GM23338 (cell line): ENCODE data around the gene RPL3. TPM values are rescaled to one million over a fixed set of nuclear protein-coding genes. Genes with fewer than 3 reads are reported as not detected.

ENCODE experiments used
- ATAC-seq: fragments of 200-7000 bp; cut with Tn5 transposase; 3 replicates; pipeline ENCODE4 v1.9.1; 2020
- DNase-seq: peaks from one replicate; pipeline ENCODE4 v3.0.0-alpha.2; 2015; ENCODE audit warnings: low spot score
- H2AFZ ChIP-seq: fragments of 200-600 bp; sonication (generic); 2 replicates; pipeline ENCODE4 v1.8.0; 2016; ENCODE audit warnings: antibody characterized with exemption, mild to moderate bottlenecking, moderate library complexity
- H3F3A ChIP-seq: fragments of 200-600 bp; sonication (generic); replicated peaks from 2 replicates; pipeline ENCODE4 v1.8.0; 2017; ENCODE audit warnings: antibody characterized with exemption, mixed run types, low read depth
- H3K27ac ChIP-seq: fragments of 200-600 bp; sonication (generic); 2 replicates; pipeline ENCODE4 v1.6.1; 2016; ENCODE audit warnings: low read depth
- H3K27me3 ChIP-seq: fragments of 200-600 bp; sonication (generic); 2 replicates; pipeline ENCODE4 v1.8.0; 2016; ENCODE audit warnings: mild to moderate bottlenecking, mixed run types, moderate library complexity; ENCODE audit not compliant: insufficient read depth
- H3K36me3 ChIP-seq: fragments of 200-600 bp; sonication (generic); 2 replicates; pipeline ENCODE4 v1.8.0; 2016; ENCODE audit warnings: mild to moderate bottlenecking; ENCODE audit not compliant: insufficient read depth
- H3K4me1 ChIP-seq: fragments of 200-600 bp; sonication (generic); 2 replicates; pipeline ENCODE4 v1.8.0; 2016; ENCODE audit warnings: mild to moderate bottlenecking, moderate library complexity; ENCODE audit not compliant: insufficient read depth
- H3K4me2 ChIP-seq: fragments of 200-600 bp; sonication (generic); 2 replicates; pipeline ENCODE4 v1.7.1; 2017; ENCODE audit warnings: mixed run types
- H3K4me3 ChIP-seq: fragments of 200-600 bp; sonication (generic); 2 replicates; pipeline ENCODE4 v1.6.1; 2016; ENCODE audit warnings: mixed run types
- H3K79me2 ChIP-seq: fragments of 200-600 bp; sonication (generic); replicated peaks from 2 replicates; pipeline ENCODE4 v1.8.0; 2017; ENCODE audit warnings: mild to moderate bottlenecking; ENCODE audit not compliant: insufficient read depth
- H3K9me2 ChIP-seq: fragments of 200-600 bp; sonication (generic); 2 replicates; pipeline ENCODE4 v1.8.0; 2017; ENCODE audit not compliant: insufficient read depth
- H4K20me1 ChIP-seq: fragments of 200-600 bp; sonication (generic); replicated peaks from 2 replicates; pipeline ENCODE4 v1.8.0; 2017; ENCODE audit warnings: mild to moderate bottlenecking; ENCODE audit not compliant: insufficient read depth
- H3K27ac Mint-ChIP-seq: 2 replicates; pipeline ENCODE4 v1.8.0; 2020; ENCODE audit warnings: inconsistent platforms, mild to moderate bottlenecking, moderate library complexity, mixed read lengths
- H3K27me3 Mint-ChIP-seq: 3 replicates; pipeline ENCODE4 v1.8.0; 2022; ENCODE audit warnings: low read depth, mild to moderate bottlenecking, moderate library complexity, mixed read lengths, inconsistent platforms; ENCODE audit not compliant: insufficient read depth, poor library complexity
- H3K36me3 Mint-ChIP-seq: 3 replicates; pipeline ENCODE4 v1.8.0; 2021; ENCODE audit warnings: low read depth, mild to moderate bottlenecking, inconsistent platforms, moderate library complexity, mixed read lengths
- H3K4me1 Mint-ChIP-seq: 3 replicates; pipeline ENCODE4 v1.8.0; 2020; ENCODE audit warnings: mild to moderate bottlenecking, inconsistent platforms, mixed read lengths
- H3K4me3 Mint-ChIP-seq: 3 replicates; pipeline ENCODE4 v1.8.0; 2021; ENCODE audit warnings: moderate library complexity, mild to moderate bottlenecking, inconsistent platforms, mixed read lengths
- H3K9me3 Mint-ChIP-seq: 3 replicates; pipeline ENCODE4 v1.8.0; 2020; ENCODE audit warnings: moderate library complexity, mild to moderate bottlenecking, inconsistent platforms, mixed read lengths
- CREB1 ChIP-seq: fragments of 250-450 bp; sonication (Bioruptor Pico); IDR thresholded peaks from 2 replicates; pipeline ENCODE4 v1.5.0; 2020; ENCODE audit warnings: low read depth, mild to moderate bottlenecking, moderate library complexity
- EZH2 ChIP-seq: fragments of 200-600 bp; sonication (generic); IDR thresholded peaks from one replicate; pipeline ENCODE4 v1.8.0; 2017; ENCODE audit warnings: antibody characterized with exemption, mild to moderate bottlenecking, low read depth; ENCODE audit not compliant: unreplicated experiment
- EZH2phosphoT487 ChIP-seq: fragments of 200-600 bp; sonication (generic); IDR thresholded peaks from one replicate; pipeline ENCODE4 v1.8.1; 2018; ENCODE audit warnings: antibody characterized with exemption; ENCODE audit not compliant: unreplicated experiment
- JUNB ChIP-seq: IDR thresholded peaks from one replicate; pipeline ENCODE4 v1.6.1; 2016; ENCODE audit warnings: antibody characterized with exemption; ENCODE audit not compliant: unreplicated experiment
- NANOG ChIP-seq: IDR thresholded peaks from 2 replicates; pipeline ENCODE4 v1.6.1; 2016; ENCODE audit warnings: antibody characterized with exemption, borderline replicate concordance
- POLR2AphosphoS5 ChIP-seq: IDR thresholded peaks from 2 replicates; pipeline ENCODE4 v1.6.1; 2016; ENCODE audit warnings: antibody characterized with exemption, low read depth
- STAT1 ChIP-seq: IDR thresholded peaks from one replicate; pipeline ENCODE4 v1.6.1; 2016; ENCODE audit warnings: antibody characterized with exemption; ENCODE audit not compliant: unreplicated experiment
- ZNF114 ChIP-seq: fragments of 250-450 bp; sonication (Bioruptor Pico); IDR thresholded peaks from 2 replicates; pipeline ENCODE4 v1.5.0; 2020; ENCODE audit warnings: mild to moderate bottlenecking, moderate library complexity
- ZNF331 ChIP-seq: fragments of 250-450 bp; sonication (Bioruptor Pico); IDR thresholded peaks from 2 replicates; pipeline ENCODE4 v1.5.0; 2020; ENCODE audit warnings: low read depth, mild to moderate bottlenecking, moderate library complexity
- polyA plus RNA-seq: library from polyadenylated mRNA; unstranded; fragments of >200 nt; fragmentation: Nextera tagmentation; extraction: Ambion mirVana; gene quantifications from 2 replicates; pipeline ENCODE4 v1.2.1, GENCODE V29; 2016
- total RNA-seq: library from RNA; depleted of rRNA; stranded (reverse); fragments of >200 nt; shearing (Covaris generic); gene quantifications from 2 replicates; pipeline ENCODE4 v1.2.3, GENCODE V29; 2014
- TF ChIP-seq, protein P1 (sequence below): fragments of 250-450 bp; sonication (Bioruptor Pico); IDR thresholded peaks from 2 replicates; pipeline ENCODE4 v1.5.0; 2020; ENCODE audit warnings: mild to moderate bottlenecking, moderate library complexity
- TF ChIP-seq, protein P2 (sequence below): IDR thresholded peaks from one replicate; pipeline ENCODE4 v1.6.1; 2018; ENCODE audit warnings: antibody characterized with exemption; ENCODE audit not compliant: unreplicated experiment
- TF ChIP-seq, protein P3 (sequence below), 2 experiments: fragments of 200-600 bp in 1 of 2; sonication (generic) in 1 of 2; conservative IDR thresholded peaks; 2 replicates each; pipeline versions ENCODE4 v1.5.1 to v1.6.1; 2016 to 2017; ENCODE audit warnings: antibody characterized with exemption in 2 of 2, low read depth in 2 of 2, mild to moderate bottlenecking in 2 of 2, moderate library complexity in 1 of 2
- TF ChIP-seq, protein P4 (sequence below): IDR thresholded peaks from 2 replicates; pipeline ENCODE4 v1.6.1; 2016; ENCODE audit warnings: antibody characterized with exemption

The RPL3 gene
- total and polyA plus RNA-seq, 2 experiments from 2014 or later = 1,983 to 3,244 TPM

- H3K27ac ChIP-seq = no peak overlapping the region
- Mint-ChIP-seq H3K27ac (no peak overlapping the region), H3K27me3 (peaks cover 12% of the 10 kb centered on the region), H3K36me3 (no peaks in the 10 kb centered on the region; the same call in 1 of the 3 replicates), H3K4me3 (no peak overlapping the region), H3K4me1 (peaks cover 26% of the 10 kb centered on the region), H3K9me3 (peaks cover 9% of the 10 kb centered on the region; the same call in 2 of the 3 replicates)
- H3K4me1 ChIP-seq = peaks cover 18% of the 10 kb centered on the region; the same call in 1 of the 2 replicates
- H3K79me2 ChIP-seq = no peaks in the 10 kb centered on the region
- H2AFZ ChIP-seq = no peak overlapping the region; the same call in 1 of the 2 replicates
- H3K27me3 ChIP-seq = no peaks in the 10 kb centered on the region
- H4K20me1 ChIP-seq = no peaks in the 10 kb centered on the region
- TF ChIP-seq, protein P1, sequence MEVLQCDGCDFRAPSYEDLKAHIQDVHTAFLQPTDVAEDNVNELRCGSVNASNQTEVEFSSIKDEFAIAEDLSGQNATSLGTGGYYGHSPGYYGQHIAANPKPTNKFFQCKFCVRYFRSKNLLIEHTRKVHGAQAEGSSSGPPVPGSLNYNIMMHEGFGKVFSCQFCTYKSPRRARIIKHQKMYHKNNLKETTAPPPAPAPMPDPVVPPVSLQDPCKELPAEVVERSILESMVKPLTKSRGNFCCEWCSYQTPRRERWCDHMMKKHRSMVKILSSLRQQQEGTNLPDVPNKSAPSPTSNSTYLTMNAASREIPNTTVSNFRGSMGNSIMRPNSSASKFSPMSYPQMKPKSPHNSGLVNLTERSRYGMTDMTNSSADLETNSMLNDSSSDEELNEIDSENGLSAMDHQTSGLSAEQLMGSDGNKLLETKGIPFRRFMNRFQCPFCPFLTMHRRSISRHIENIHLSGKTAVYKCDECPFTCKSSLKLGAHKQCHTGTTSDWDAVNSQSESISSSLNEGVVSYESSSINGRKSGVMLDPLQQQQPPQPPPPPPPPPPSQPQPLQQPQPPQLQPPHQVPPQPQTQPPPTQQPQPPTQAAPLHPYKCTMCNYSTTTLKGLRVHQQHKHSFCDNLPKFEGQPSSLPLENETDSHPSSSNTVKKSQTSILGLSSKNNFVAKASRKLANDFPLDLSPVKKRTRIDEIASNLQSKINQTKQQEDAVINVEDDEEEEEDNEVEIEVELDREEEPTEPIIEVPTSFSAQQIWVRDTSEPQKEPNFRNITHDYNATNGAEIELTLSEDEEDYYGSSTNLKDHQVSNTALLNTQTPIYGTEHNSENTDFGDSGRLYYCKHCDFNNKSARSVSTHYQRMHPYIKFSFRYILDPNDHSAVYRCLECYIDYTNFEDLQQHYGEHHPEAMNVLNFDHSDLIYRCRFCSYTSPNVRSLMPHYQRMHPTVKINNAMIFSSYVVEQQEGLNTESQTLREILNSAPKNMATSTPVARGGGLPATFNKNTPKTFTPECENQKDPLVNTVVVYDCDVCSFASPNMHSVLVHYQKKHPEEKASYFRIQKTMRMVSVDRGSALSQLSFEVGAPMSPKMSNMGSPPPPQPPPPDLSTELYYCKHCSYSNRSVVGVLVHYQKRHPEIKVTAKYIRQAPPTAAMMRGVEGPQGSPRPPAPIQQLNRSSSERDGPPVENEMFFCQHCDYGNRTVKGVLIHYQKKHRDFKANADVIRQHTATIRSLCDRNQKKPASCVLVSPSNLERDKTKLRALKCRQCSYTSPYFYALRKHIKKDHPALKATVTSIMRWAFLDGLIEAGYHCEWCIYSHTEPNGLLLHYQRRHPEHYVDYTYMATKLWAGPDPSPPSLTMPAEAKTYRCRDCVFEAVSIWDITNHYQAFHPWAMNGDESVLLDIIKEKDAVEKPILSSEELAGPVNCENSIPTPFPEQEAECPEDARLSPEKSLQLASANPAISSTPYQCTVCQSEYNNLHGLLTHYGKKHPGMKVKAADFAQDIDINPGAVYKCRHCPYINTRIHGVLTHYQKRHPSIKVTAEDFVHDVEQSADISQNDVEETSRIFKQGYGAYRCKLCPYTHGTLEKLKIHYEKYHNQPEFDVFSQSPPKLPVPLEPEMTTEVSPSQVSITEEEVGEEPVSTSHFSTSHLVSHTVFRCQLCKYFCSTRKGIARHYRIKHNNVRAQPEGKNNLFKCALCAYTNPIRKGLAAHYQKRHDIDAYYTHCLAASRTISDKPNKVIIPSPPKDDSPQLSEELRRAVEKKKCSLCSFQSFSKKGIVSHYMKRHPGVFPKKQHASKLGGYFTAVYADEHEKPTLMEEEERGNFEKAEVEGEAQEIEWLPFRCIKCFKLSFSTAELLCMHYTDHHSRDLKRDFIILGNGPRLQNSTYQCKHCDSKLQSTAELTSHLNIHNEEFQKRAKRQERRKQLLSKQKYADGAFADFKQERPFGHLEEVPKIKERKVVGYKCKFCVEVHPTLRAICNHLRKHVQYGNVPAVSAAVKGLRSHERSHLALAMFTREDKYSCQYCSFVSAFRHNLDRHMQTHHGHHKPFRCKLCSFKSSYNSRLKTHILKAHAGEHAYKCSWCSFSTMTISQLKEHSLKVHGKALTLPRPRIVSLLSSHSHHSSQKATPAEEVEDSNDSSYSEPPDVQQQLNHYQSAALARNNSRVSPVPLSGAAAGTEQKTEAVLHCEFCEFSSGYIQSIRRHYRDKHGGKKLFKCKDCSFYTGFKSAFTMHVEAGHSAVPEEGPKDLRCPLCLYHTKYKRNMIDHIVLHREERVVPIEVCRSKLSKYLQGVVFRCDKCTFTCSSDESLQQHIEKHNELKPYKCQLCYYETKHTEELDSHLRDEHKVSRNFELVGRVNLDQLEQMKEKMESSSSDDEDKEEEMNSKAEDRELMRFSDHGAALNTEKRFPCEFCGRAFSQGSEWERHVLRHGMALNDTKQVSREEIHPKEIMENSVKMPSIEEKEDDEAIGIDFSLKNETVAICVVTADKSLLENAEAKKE (CRISPR knock-in tag) = no peak
- TF ChIP-seq EZH2 (no peak), ZNF331 (CRISPR knock-in tag) (no peak), POLR2AphosphoS5 (no peak), CREB1 (CRISPR knock-in tag) (no peak), EZH2phosphoT487 (no peak), NANOG (no peak), ZNF114 (CRISPR knock-in tag) (no peak), JUNB (no peak), STAT1 (no peak)
- TF ChIP-seq, protein P2, sequence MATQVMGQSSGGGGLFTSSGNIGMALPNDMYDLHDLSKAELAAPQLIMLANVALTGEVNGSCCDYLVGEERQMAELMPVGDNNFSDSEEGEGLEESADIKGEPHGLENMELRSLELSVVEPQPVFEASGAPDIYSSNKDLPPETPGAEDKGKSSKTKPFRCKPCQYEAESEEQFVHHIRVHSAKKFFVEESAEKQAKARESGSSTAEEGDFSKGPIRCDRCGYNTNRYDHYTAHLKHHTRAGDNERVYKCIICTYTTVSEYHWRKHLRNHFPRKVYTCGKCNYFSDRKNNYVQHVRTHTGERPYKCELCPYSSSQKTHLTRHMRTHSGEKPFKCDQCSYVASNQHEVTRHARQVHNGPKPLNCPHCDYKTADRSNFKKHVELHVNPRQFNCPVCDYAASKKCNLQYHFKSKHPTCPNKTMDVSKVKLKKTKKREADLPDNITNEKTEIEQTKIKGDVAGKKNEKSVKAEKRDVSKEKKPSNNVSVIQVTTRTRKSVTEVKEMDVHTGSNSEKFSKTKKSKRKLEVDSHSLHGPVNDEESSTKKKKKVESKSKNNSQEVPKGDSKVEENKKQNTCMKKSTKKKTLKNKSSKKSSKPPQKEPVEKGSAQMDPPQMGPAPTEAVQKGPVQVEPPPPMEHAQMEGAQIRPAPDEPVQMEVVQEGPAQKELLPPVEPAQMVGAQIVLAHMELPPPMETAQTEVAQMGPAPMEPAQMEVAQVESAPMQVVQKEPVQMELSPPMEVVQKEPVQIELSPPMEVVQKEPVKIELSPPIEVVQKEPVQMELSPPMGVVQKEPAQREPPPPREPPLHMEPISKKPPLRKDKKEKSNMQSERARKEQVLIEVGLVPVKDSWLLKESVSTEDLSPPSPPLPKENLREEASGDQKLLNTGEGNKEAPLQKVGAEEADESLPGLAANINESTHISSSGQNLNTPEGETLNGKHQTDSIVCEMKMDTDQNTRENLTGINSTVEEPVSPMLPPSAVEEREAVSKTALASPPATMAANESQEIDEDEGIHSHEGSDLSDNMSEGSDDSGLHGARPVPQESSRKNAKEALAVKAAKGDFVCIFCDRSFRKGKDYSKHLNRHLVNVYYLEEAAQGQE = no peak
- TF ChIP-seq, protein P3, sequence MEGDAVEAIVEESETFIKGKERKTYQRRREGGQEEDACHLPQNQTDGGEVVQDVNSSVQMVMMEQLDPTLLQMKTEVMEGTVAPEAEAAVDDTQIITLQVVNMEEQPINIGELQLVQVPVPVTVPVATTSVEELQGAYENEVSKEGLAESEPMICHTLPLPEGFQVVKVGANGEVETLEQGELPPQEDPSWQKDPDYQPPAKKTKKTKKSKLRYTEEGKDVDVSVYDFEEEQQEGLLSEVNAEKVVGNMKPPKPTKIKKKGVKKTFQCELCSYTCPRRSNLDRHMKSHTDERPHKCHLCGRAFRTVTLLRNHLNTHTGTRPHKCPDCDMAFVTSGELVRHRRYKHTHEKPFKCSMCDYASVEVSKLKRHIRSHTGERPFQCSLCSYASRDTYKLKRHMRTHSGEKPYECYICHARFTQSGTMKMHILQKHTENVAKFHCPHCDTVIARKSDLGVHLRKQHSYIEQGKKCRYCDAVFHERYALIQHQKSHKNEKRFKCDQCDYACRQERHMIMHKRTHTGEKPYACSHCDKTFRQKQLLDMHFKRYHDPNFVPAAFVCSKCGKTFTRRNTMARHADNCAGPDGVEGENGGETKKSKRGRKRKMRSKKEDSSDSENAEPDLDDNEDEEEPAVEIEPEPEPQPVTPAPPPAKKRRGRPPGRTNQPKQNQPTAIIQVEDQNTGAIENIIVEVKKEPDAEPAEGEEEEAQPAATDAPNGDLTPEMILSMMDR (conservative IDR thresholded peaks at IDR 0.05; ENCODE audit: low read depth in 2 of 2) = no peak
- TF ChIP-seq, protein P4, sequence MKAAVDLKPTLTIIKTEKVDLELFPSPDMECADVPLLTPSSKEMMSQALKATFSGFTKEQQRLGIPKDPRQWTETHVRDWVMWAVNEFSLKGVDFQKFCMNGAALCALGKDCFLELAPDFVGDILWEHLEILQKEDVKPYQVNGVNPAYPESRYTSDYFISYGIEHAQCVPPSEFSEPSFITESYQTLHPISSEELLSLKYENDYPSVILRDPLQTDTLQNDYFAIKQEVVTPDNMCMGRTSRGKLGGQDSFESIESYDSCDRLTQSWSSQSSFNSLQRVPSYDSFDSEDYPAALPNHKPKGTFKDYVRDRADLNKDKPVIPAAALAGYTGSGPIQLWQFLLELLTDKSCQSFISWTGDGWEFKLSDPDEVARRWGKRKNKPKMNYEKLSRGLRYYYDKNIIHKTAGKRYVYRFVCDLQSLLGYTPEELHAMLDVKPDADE = no peak
- no peaks in the 10 kb centered on the region for H3K36me3 ChIP-seq
- H3K4me3 ChIP-seq = no peak overlapping the region
- DNase-seq (no peak), ATAC-seq (no peak)
- H3F3A ChIP-seq = 0 out of 2 replicates have a peak, but pooled peaks cover 6% of the 10 kb centered on the region
- no peaks in the 10 kb centered on the region for H3K9me2 ChIP-seq
- no peak overlapping the region for H3K4me2 ChIP-seq
Observed at GRCh38 chr22:39301108-39301507, 18.3 kb downstream of the RPL3 start.
